ENCODE measurements around the gene CEP20.
"Not testable (repeated sequence)": the region's sequence is repeated elsewhere in the genome, so short reads cannot be mapped to it uniquely, and the experiment has no call there.

Gene CEP20

GRCh38 chr16:15861996-15862395 lies 26.4 kb downstream of the CEP20 start:
- in situ Hi-C loops (cut with MboI; ENCODE audit: low sequenced_read_pairs) = no loop called here

DNA sequence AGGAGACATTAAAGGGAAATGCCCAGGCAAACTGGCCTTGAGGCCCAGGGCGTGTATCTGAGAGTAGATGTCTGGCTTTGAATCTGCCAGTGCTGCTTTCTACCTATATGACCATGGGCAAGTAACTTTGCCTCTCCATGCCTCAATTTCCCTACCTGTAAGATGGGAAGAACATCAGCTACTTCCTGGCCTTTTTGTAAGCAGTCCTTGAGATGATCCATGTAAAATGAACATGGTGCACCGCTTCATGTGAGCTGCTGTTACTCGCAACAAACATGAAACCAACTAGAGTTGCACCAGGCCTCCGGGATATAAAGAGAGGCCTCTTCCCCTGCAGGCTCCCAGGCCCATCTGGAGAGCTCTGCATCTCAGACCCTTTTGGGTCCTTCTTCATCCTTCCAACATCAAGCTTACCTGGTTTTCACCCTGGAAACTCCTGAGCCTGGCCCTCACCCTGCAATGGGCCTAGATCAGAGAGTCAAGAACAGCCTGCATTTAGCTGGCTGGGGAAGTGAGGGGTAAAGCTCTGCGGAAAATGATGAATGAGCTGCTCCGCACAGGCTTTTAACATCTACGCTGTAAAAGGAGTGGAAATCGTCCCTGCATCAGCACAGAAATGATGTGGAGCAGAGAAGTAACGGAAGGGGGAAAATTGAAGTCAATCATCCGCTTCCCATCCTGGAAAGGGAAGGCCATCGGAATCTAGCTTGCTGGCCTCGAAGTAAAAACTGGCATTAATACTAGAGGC lies 29.3 kb downstream of the CEP20 start:
- in situ Hi-C loops (cut with MboI; ENCODE audit: low sequenced_read_pairs) = no loop called here

- in situ Hi-C loops (cut with MboI; ENCODE audit: low sequenced_read_pairs) = no loop called here
Measured at GRCh38 chr16:15857724-15858560, 30.5 kb downstream of the CEP20 start.

- in situ Hi-C loops (cut with MboI; ENCODE audit: low sequenced_read_pairs) = no loop called here
Measured at GRCh38 chr16:15856901-15857698, 31.3 kb downstream of the CEP20 start, which contains the start of gene MYH11. Gene MYH11 (minus strand): TSS chr16:15857028. CDS start chr16:15838252, 18,776 bp downstream.

DNA sequence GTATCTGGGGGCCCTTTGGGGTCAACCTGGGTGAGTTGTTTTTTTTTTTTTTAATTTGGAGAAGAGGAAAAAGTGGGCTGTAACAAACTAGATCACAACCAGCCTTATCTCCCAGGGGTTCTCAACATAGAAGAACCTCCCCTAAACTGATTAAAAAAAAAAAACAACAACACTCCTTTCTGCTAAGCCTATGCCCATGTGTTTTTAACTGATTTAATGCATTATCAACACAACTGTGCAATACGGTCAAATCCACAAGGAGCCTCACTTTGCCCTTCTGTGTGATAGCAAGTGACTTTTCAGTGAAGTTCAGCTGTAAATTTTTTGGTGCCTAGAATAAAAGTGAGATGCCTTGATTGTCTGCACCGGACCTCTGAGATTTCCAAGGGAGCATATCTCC lies 32.2 kb downstream of the CEP20 start:
- in situ Hi-C loops (cut with MboI; ENCODE audit: low sequenced_read_pairs) = no loop called here

DNA sequence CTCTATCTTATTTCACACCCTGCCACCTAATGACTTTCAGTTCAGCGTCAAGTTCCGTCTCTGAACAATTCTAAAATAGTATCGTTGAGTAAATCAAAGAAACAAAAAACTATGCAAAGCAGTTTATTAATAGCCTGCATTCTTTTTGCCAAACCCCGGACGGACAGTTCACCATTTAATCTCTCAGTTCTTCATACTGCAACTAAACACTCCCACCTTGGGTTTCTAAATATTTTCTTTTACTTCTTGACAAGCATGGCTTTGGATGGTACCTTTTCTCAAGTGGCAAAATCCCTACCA lies 32.7 kb downstream of the CEP20 start:
- in situ Hi-C loops (cut with MboI; ENCODE audit: low sequenced_read_pairs) = no loop called here

DNA sequence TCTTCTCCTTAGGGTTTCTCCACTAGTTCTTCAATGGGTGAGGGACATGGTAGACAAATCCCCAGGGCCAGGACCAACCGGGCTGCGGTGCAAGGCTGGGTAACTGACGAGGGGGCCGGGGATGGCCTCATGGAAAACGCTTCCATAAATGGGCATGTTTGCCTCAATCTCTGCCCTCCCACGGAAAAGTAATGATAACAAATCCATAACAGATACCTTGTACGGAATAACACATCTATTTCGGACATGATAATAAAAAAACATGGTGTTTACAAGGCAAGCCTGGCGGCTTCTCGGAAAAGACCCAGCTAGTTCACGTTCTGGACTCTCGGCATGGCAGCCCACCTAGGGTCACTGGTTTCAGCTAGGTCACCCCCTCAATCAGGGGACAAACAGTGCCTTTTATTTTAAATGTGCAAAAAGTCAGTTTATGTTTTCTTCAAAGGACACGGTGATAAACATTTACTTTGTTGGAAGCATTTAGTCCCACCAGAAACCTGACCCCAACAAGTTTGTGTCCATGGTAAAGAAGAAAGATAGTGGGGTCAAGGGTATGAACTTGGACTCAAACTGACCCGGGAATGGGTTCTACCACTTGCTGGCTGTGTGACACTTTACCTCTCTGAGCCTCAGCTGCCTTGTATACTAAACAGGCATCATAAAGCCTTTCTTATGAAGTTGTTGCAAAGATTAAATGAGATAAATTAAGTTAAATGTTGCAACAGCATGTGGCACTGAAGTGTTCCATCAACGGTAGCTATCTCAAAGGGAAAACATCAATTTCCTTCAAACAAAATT lies 33.3 kb downstream of the CEP20 start:
- in situ Hi-C loops (cut with MboI; ENCODE audit: low sequenced_read_pairs) = no loop called here

- in situ Hi-C loops (cut with MboI; ENCODE audit: low sequenced_read_pairs) = no loop called here
Measured at GRCh38 chr16:15854061-15854460, 34.3 kb downstream of the CEP20 start.

DNA sequence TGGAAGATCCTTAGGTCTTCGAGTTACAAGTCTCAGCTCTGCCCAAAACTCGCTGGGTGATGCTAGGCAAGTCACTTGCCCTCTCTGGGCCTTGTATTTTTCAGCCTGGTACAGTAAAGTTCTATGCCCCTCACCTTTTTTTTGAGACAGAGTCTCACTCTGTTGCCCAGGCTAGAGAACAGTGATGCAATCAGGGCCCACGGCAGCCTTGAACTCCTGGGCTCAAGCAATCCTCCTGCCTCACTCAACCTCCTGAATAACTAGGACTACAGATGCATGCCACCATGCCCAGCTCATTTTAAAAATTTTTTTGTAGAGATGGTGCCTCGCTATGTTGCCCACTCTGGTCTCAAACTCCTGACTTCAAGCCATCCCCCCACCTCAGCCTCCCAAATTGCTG lies 35.4 kb downstream of the CEP20 start:
- in situ Hi-C loops (cut with MboI; ENCODE audit: low sequenced_read_pairs) = no loop called here

- in situ Hi-C loops (cut with MboI; ENCODE audit: low sequenced_read_pairs) = not testable (repeated sequence)
Measured at GRCh38 chr16:15850555-15850954, 37.8 kb downstream of the CEP20 start.

- in situ Hi-C loops (cut with MboI; ENCODE audit: low sequenced_read_pairs) = no loop called here
Measured at GRCh38 chr16:15849209-15849981, 39.0 kb downstream of the CEP20 start.

DNA sequence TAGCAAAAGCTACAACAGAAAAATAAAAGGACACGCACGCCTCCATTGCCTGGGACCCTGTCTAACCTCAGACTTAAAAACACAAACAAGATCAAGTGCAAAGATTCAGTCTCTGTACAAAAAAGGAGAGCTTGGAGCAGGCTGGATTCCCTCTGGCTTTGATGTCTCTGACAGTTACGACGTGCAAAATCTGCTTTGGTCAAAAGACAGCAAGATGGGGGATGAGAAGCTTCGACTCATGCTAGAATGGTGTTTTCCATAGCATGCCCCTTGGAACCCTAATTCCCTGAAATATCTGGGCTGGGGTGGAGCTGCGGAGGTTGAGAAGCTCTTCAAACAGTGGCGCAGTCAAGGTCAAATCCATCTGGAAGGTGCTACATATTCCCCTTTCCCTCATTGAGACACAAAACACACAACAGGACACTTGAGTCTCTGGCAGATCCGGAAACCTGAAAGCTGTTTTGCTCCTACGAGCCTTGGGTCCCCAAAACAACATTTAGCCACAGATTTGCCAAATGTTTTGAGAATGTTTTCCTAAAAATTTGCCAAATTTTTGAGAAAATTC lies 40.7 kb downstream of the CEP20 start:
- in situ Hi-C loops (cut with MboI; ENCODE audit: low sequenced_read_pairs) = no loop called here

GRCh38 chr16:15846510-15846909 lies 41.9 kb downstream of the CEP20 start:
- in situ Hi-C loops (cut with MboI; ENCODE audit: low sequenced_read_pairs) = no loop called here

GRCh38 chr16:15843635-15844279 lies 44.6 kb downstream of the CEP20 start:
- in situ Hi-C loops (cut with MboI; ENCODE audit: low sequenced_read_pairs) = no loop called here

DNA sequence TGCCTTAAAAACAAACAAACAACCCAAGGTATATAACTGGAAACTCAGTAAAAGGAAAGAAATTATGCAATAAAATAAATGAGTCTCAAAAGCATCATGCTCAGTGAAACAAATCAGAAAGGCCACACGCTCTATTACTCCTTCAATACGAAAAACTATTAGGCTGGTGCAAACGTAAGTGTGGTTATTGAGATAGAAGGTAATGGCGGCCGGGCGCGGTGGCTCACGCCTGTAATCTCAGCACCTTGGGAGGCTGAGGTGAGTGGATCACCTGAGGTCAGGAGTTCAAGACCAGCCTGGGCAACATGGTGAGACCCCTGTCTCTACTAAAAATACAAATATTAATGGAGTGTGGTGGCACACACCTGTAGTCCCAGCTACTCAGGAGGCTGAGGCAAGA lies 49.2 kb downstream of the CEP20 start:
- in situ Hi-C loops (cut with MboI; ENCODE audit: low sequenced_read_pairs) = not testable (repeated sequence)

DNA sequence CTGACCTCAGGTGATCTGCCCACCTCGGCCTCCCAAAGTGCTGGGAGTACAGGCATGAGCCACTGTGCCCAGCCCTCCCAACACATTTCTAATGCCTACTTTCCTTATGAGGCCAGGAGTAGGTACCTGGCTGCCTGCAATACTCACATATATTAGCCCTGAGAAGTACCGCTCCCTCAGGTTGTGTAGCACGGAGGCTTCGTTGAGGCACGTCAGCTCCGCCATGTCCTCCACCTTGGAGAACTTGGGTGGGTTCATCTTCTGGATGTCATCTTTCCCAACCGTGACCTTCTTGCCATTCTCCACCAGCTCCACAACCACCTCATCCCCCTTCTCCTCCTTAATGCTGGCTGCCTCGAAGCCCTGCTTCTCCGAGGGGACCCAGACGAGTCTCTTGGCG lies 50.6 kb downstream of the CEP20 start:
- in situ Hi-C loops (cut with MboI; ENCODE audit: low sequenced_read_pairs) = no loop called here

DNA sequence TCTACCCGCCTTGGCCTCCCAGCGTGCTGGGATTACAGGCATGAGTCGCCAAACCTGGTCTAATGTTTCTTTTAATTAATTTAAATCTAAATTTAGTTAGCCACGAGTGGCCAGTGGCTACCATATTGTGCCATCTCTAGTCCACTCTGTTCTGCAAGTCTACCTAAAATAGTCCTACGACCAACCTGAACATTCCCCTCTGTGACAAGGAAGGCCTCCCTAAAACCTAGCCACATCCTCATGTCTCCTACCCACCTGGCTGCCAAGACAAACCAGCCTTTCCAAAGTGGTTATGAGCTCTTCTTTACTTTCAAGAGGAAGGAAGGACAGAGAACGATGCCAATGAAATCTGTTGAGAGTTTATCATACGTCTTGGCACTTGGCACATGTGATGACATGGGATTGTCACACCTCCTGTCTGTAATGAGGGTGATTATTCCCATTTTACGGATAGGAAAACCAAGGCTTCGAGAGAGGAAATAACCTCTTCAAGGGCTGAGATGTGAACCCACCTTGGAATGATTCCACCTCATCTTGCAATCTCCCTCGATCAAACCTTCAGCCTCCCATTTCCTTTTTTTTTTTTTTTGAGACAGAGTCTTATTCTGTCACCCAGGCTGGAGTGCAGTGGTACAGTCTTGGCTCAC lies 51.3 kb downstream of the CEP20 start:
- in situ Hi-C loops (cut with MboI; ENCODE audit: low sequenced_read_pairs) = no loop called here

GRCh38 chr16:15836074-15836473 lies 52.3 kb downstream of the CEP20 start:
- in situ Hi-C loops (cut with MboI; ENCODE audit: low sequenced_read_pairs) = no loop called here

All from HL-60/S4 (cell line).